GM12801 (cell line): ENCODE results near the gene BAZ1A.

Experiments used
- CTCF ChIP-seq: IDR thresholded peaks from one replicate; pipeline ENCODE4 v1.5.1; 2011; ENCODE audit warnings: control low read depth; ENCODE audit not compliant: insufficient read length; ENCODE audit errors: extremely low read depth

Gene BAZ1A

GRCh38 chr14:34895277-34895676, 20.1 kb upstream of the BAZ1A start:
- TF ChIP-seq CTCF: no peak

GRCh38 chr14:34890937-34891336, 15.8 kb upstream of the BAZ1A start:
- TF ChIP-seq CTCF: no peak

- no peak for TF ChIP-seq CTCF
Observed at GRCh38 chr14:34888186-34888585, 13.0 kb upstream of the BAZ1A start.

GRCh38 chr14:34883954-34884353, 8.8 kb upstream of the BAZ1A start:
- TF ChIP-seq CTCF: no peak

- no peak for TF ChIP-seq CTCF
Observed at GRCh38 chr14:34874386-34875030, 652 bp downstream of the BAZ1A start.

GRCh38 chr14:34873589-34874385, 1.4 kb downstream of the BAZ1A start:
- no peak for TF ChIP-seq CTCF

- no peak for TF ChIP-seq CTCF
Observed at GRCh38 chr14:34872822-34873588, 2.2 kb downstream of the BAZ1A start.
